H9 (cell line): ENCODE results near the gene DDI2. TPM values are rescaled to one million over a fixed set of nuclear protein-coding genes. Genes with fewer than 3 reads are reported as not detected.

Source experiments
- DNase-seq: peaks from one replicate; pipeline ENCODE4 v3.0.0-alpha.2; 2017
- H2AFZ ChIP-seq: one replicate; pipeline ENCODE4 v1.6.1; 2013; ENCODE audit warnings: mild to moderate bottlenecking, low read length, control low read depth, moderate library complexity
- H2AK5ac ChIP-seq: 2 replicates; pipeline ENCODE4 v1.6.1; 2013; ENCODE audit warnings: low read length, control low read depth, mixed read lengths; ENCODE audit not compliant: insufficient read length
- H2BK120ac ChIP-seq: one replicate; pipeline ENCODE4 v1.6.1; 2013; ENCODE audit warnings: low read depth, mild to moderate bottlenecking, low read length, control low read depth, inconsistent platforms; ENCODE audit not compliant: poor library complexity, severe bottlenecking
- H2BK12ac ChIP-seq: 2 replicates; pipeline ENCODE4 v1.6.1; 2013; ENCODE audit warnings: low read length, control low read depth, mixed read lengths, low read depth; ENCODE audit not compliant: insufficient read length
- H2BK15ac ChIP-seq: 2 replicates; pipeline ENCODE4 v1.6.1; 2013; ENCODE audit warnings: low read depth, low read length, control low read depth
- H2BK20ac ChIP-seq: one replicate; pipeline ENCODE4 v1.6.1; 2013; ENCODE audit warnings: low read depth, mild to moderate bottlenecking, low read length, control low read depth, inconsistent platforms; ENCODE audit not compliant: poor library complexity, severe bottlenecking
- H2BK5ac ChIP-seq: 2 replicates; pipeline ENCODE4 v1.6.1; 2013; ENCODE audit warnings: low read length, control low read depth, mixed read lengths; ENCODE audit not compliant: insufficient read length
- H3K14ac ChIP-seq: 2 replicates; pipeline ENCODE4 v1.6.1; 2013; ENCODE audit warnings: low read length, control low read depth; ENCODE audit not compliant: insufficient read depth
- H3K18ac ChIP-seq: 2 replicates; pipeline ENCODE4 v1.6.1; 2013; ENCODE audit warnings: low read depth, mild to moderate bottlenecking, mixed read lengths, low read length, control low read depth; ENCODE audit not compliant: insufficient read length
- H3K23ac ChIP-seq: 2 replicates; pipeline ENCODE4 v1.6.1; 2013; ENCODE audit warnings: low read length, control low read depth, mixed read lengths, low read depth; ENCODE audit not compliant: insufficient read length
- H3K23me2 ChIP-seq: 2 replicates; pipeline ENCODE4 v1.6.1; 2013; ENCODE audit warnings: low read depth, mild to moderate bottlenecking, mixed read lengths, low read length, control low read depth; ENCODE audit not compliant: insufficient read length, poor library complexity, severe bottlenecking
- H3K27ac ChIP-seq: 2 replicates; pipeline ENCODE4 v1.5.1; 2013; ENCODE audit warnings: low read length, control low read depth, mixed read lengths, low read depth; ENCODE audit not compliant: insufficient read length
- H3K27me3 ChIP-seq: 2 replicates; pipeline ENCODE4 v1.6.1; 2013; ENCODE audit warnings: low read length, control low read depth, inconsistent platforms; ENCODE audit not compliant: insufficient read depth
- H3K4ac ChIP-seq: 2 replicates; pipeline ENCODE4 v1.6.1; 2013; ENCODE audit warnings: low read depth, mild to moderate bottlenecking, control low read depth, inconsistent platforms, low read length, moderate library complexity
- H3K4me1 ChIP-seq: 2 replicates; pipeline ENCODE4 v1.6.1; 2013; ENCODE audit warnings: low read length, control low read depth, inconsistent platforms; ENCODE audit not compliant: insufficient read depth
- H3K4me2 ChIP-seq: 2 replicates; pipeline ENCODE4 v1.6.1; 2013; ENCODE audit warnings: low read length, control low read depth, mixed read lengths; ENCODE audit not compliant: insufficient read length, insufficient read depth
- H3K56ac ChIP-seq: 2 replicates; pipeline ENCODE4 v1.6.1; 2013; ENCODE audit warnings: low read depth, mild to moderate bottlenecking, mixed read lengths, low read length, control low read depth; ENCODE audit not compliant: insufficient read length
- H3K79me1 ChIP-seq: 2 replicates; pipeline ENCODE4 v1.6.1; 2013; ENCODE audit warnings: low read depth, mild to moderate bottlenecking, moderate library complexity, low read length, control low read depth, inconsistent platforms; ENCODE audit not compliant: insufficient read depth, poor library complexity, severe bottlenecking
- H3K79me2 ChIP-seq: 2 replicates; pipeline ENCODE4 v1.6.1; 2013; ENCODE audit warnings: low read length, control low read depth, inconsistent platforms; ENCODE audit not compliant: insufficient read depth
- H3K9ac ChIP-seq: 2 replicates; pipeline ENCODE4 v1.6.1; 2013; ENCODE audit warnings: low read length, control low read depth, mixed read lengths; ENCODE audit not compliant: insufficient read length; ENCODE audit errors: extremely low read depth
- H3K9me3 ChIP-seq: one replicate; pipeline ENCODE4 v1.6.1; 2013; ENCODE audit warnings: low read depth, low read length, inconsistent platforms; ENCODE audit not compliant: control insufficient read depth
- H3T11ph ChIP-seq: one replicate; pipeline ENCODE4 v1.6.1; 2013; ENCODE audit warnings: mild to moderate bottlenecking, low read length, control low read depth, inconsistent platforms
- H4K20me1 ChIP-seq: one replicate; pipeline ENCODE4 v1.6.1; 2013; ENCODE audit not compliant: control insufficient read depth, insufficient read length, insufficient read depth
- H4K5ac ChIP-seq: 2 replicates; pipeline ENCODE4 v1.6.1; 2013; ENCODE audit warnings: low read depth, mild to moderate bottlenecking, mixed read lengths, low read length, control low read depth; ENCODE audit not compliant: insufficient read length
- H4K8ac ChIP-seq: replicated peaks from 2 replicates; pipeline ENCODE4 v1.6.1; 2013; ENCODE audit warnings: low read length, control low read depth, mixed read lengths, low read depth; ENCODE audit not compliant: insufficient read length
- H4K91ac ChIP-seq: 2 replicates; pipeline ENCODE4 v1.6.1; 2013; ENCODE audit warnings: low read depth, mild to moderate bottlenecking, moderate library complexity, mixed read lengths, low read length, control low read depth; ENCODE audit not compliant: insufficient read length
- H3K27ac Mint-ChIP-seq, 3 experiments: 2 replicates in 2 of 3; 3 replicates in 1 of 3; pipeline ENCODE4 v1.8.0; 2020 to 2021; ENCODE audit warnings: mixed read lengths in 3 of 3, mild to moderate bottlenecking in 1 of 3, moderate library complexity in 1 of 3
- H3K27me3 Mint-ChIP-seq: 2 replicates; pipeline ENCODE4 v1.8.0; 2021; ENCODE audit warnings: low read depth, mild to moderate bottlenecking, moderate library complexity, mixed read lengths
- H3K36me3 Mint-ChIP-seq, 3 experiments: 2 replicates in 2 of 3; 3 replicates in 1 of 3; pipeline ENCODE4 v1.8.0; 2020 to 2021; ENCODE audit warnings: low read depth in 3 of 3, mixed read lengths in 3 of 3; ENCODE audit not compliant: insufficient read depth in 1 of 3
- H3K4me1 Mint-ChIP-seq, 2 experiments: 2 replicates each; pipeline ENCODE4 v1.8.0; 2020; ENCODE audit warnings: mixed read lengths in 2 of 2
- H3K4me3 Mint-ChIP-seq, 2 experiments: 2 replicates in 1 of 2; 3 replicates in 1 of 2; pipeline ENCODE4 v1.8.0; 2020 to 2021; ENCODE audit warnings: mild to moderate bottlenecking in 2 of 2, mixed read lengths in 2 of 2, moderate library complexity in 1 of 2
- H3K9me3 Mint-ChIP-seq, 2 experiments: 2 replicates in 1 of 2; 3 replicates in 1 of 2; pipeline ENCODE4 v1.8.0; 2020; ENCODE audit warnings: mild to moderate bottlenecking in 2 of 2, mixed read lengths in 2 of 2, moderate library complexity in 1 of 2
- CTCF ChIP-seq: fragments of 200-600 bp; sonication (generic); conservative IDR thresholded peaks from 3 replicates; pipeline ENCODE4 v1.8.0; 2021; ENCODE audit warnings: antibody characterized with exemption, mild to moderate bottlenecking
- WGBS: extraction: QIAGEN DNeasy Blood & Tissue Kit; methylation state at CpG from one replicate; pipeline ENCODE4 v1.1.7; 2013; ENCODE audit warnings: missing lambda C conversion rate, low lambda C conversion rate, mixed read lengths; ENCODE audit not compliant: insufficient read length; ENCODE audit errors: extremely low coverage; 5-methylcytosine and 5-hydroxymethylcytosine counted together
- total RNA-seq: library from RNA; stranded (reverse); gene quantifications from 2 replicates; pipeline ENCODE4 v1.2.1, GENCODE V29; 2021

The DDI2 gene
- total RNA-seq, 1 experiment from 2014 or later, result 45.0 TPM

DNA sequence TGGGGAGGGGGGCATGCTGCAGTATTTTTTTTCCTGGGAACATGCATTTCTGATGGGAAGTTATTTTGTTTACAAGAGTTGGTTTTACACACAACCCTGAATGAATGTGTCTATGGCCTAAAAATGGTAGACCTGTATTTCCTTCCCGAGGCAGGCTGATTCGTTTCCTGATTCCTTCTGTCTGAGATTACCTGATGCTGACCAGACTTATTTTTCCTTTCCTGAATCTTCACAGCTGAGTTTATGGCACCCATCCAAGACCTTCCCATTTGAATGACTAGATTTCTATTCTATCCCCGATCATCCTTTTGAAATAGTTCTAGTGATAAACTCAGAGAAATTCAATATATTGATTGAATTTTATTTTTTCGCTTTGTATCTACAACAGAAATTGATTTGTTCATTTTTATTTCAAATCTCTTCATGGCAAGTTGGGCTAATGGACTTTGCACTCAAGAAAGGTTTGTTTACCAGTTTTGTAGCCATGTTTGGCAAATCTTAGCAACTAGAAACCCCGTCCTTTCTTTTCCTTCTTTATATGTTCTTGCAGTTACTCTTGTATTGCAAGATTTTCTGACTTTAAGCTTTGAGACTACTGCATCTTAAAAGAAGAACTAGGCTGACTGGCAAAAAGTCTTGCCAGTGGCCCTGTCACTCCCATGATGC lies 51.0 kb downstream of the DDI2 start:
- no peak overlapping the region for H4K5ac ChIP-seq
- no peak overlapping the region for H3K27ac ChIP-seq
- no peak overlapping the region for H3T11ph ChIP-seq
- Mint-ChIP-seq H3K27me3 (no peaks in the 10 kb centered on the region), H3K9me3 (no peaks in the 10 kb centered on the region), H3K27ac (peak overlapping the region in 1 of 3 experiments; percentile 56; a peak in 2 of 7 replicates), H3K4me3 (no peak overlapping the region), H3K36me3 (peaks cover 0 to 5% (median under 1%) of the 10 kb centered on the region in 3 experiments; a peak in 4 of 7 replicates), H3K4me1 (peaks cover 16 to 25% of the 10 kb centered on the region in 2 experiments)
- H2AK5ac ChIP-seq, result no peak overlapping the region
- H2BK20ac ChIP-seq, result no peak overlapping the region
- H2BK12ac ChIP-seq, result no peak overlapping the region
- no peak overlapping the region for H2BK120ac ChIP-seq
- WGBS, result no CpG with 5 or more reads among the region's 5 CpGs
- no peaks in the 10 kb centered on the region for H3K79me2 ChIP-seq
- TF ChIP-seq CTCF, result no peak
- no peaks in the 10 kb centered on the region for H3K9me3 ChIP-seq
- H3K56ac ChIP-seq, result no peak overlapping the region
- no peaks in the 10 kb centered on the region; the same call in 1 of the 2 replicates for H3K4me1 ChIP-seq
- no peak overlapping the region for H2AFZ ChIP-seq
- H3K23me2 ChIP-seq, result no peaks in the 10 kb centered on the region
- H3K9ac ChIP-seq, result no peak overlapping the region
- H3K4ac ChIP-seq, result no peak overlapping the region
- no peaks in the 10 kb centered on the region for H4K20me1 ChIP-seq
- no peak for DNase-seq
- no peaks in the 10 kb centered on the region for H3K79me1 ChIP-seq
- no peak overlapping the region for H2BK15ac ChIP-seq
- H3K27me3 ChIP-seq, result no peaks in the 10 kb centered on the region
- no peak overlapping the region for H3K4me2 ChIP-seq
- no peak overlapping the region for H3K18ac ChIP-seq
- H4K8ac ChIP-seq, result no peak overlapping the region
- H3K23ac ChIP-seq, result no peak overlapping the region
- no peak overlapping the region for H3K14ac ChIP-seq
- H4K91ac ChIP-seq, result no peak overlapping the region
- H2BK5ac ChIP-seq, result no peak overlapping the region
